GM12873 (cell line): ENCODE results near the gene SLAMF8.

Experiments used
- TF ChIP-seq, protein P1 (sequence below): IDR thresholded peaks from 2 replicates; pipeline ENCODE4 v1.5.1; 2012; ENCODE audit warnings: low read depth, mild to moderate bottlenecking, moderate library complexity, low read length, control low read depth; ENCODE audit not compliant: insufficient read depth; ENCODE audit errors: missing control alignments

The SLAMF8 gene

DNA sequence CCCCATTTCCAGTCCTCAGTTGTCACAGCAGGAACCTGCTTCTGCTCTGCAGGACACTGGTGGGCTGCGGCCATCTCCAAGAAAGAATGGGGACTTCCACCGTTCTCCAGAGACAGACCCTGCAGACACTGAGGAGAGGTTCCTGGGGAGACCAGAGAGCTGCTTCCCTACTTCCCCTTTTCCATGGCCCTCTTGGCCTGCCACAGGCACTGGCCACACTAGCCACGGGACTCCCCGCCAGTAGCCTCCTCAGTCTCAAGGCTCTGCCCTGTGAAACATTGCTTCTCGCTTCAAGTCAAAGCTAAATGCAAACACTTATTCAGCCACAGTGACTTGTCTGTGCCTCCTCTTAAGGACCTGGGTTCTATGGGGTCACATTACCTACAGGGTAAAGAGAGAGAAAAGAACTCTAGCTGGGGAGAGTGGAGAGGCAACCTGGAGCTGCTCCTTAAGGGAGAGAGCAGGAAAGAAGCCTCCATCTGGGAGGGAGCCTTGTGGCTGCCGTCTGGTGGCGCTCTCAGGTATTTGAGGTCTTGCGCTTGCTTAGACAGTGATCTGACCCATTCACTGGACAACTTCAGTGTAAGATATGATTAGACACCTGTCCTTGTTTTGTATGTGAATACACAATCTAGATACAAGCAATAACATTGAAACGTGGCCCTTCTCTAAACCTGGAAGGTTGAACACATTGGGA is 5.4 kb upstream of the SLAMF8 start:
- TF ChIP-seq, protein P1, sequence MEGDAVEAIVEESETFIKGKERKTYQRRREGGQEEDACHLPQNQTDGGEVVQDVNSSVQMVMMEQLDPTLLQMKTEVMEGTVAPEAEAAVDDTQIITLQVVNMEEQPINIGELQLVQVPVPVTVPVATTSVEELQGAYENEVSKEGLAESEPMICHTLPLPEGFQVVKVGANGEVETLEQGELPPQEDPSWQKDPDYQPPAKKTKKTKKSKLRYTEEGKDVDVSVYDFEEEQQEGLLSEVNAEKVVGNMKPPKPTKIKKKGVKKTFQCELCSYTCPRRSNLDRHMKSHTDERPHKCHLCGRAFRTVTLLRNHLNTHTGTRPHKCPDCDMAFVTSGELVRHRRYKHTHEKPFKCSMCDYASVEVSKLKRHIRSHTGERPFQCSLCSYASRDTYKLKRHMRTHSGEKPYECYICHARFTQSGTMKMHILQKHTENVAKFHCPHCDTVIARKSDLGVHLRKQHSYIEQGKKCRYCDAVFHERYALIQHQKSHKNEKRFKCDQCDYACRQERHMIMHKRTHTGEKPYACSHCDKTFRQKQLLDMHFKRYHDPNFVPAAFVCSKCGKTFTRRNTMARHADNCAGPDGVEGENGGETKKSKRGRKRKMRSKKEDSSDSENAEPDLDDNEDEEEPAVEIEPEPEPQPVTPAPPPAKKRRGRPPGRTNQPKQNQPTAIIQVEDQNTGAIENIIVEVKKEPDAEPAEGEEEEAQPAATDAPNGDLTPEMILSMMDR, result peak; percentile 80

GRCh38 chr1:159823406-159823805 is 3.3 kb upstream of the SLAMF8 start:
- TF ChIP-seq, protein P1, result no peak

- TF ChIP-seq, protein P1, result no peak
Measured at GRCh38 chr1:159825564-159825963, 1.1 kb upstream of the SLAMF8 start.

DNA sequence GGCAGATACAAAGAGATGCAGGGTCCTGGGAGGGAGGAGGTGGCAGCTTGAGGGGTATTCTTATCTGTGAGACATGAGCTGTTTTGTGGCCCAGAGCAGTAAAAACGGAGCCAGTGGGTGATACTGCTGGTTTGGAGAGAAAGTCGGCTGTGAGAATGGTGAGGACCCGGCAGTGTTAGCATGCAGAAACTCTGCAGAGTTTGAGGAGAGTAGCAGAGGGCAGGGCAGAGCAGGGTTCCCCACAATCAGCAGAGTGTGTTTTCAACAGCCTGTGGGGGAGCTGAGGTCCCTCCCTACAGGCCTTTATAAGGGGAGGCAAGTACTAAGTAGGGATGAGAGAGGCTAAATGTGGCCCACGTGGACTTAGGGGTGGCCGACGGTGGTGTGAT is 423 bp downstream of the SLAMF8 start:
- TF ChIP-seq, protein P1, result no peak

DNA sequence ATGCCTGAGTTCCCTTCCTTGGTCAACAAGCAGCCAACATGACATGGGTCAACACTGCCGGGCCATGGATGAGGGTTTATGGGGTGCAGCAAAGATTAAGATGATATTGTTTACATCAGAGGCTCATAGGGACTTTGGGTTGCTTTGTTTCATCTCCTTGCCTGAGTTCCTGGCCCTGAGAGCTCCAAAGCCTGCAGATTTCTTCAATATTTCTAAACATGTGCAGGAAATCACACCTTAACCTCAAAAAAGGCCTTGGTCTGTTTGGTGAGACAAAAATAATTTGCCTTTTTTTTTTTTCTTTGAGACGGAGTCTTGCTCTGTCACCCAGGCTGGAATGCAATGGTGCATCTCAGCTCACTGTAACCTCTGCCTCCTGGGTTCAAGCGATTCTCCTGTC is 876 bp downstream of the SLAMF8 start:
- TF ChIP-seq, protein P1, result no peak

DNA sequence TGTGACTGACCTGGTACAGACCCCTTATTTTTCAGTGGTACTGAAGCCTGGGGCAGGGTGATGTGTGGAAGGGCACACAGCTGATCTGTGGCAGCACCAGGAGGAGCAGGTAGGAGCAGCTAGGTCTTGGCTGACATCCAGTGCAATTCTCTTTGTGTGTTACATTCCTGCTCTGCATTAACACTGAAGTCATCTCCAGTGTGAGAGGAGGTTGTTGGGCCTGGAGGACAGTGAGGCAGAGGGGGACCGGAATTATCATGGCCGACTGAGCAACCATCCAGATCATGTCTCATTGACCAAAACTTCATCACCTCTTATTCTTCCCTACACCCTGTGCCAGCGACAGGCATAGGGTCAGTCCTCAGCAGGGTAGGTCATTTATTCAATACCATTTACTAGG is 1.5 kb downstream of the SLAMF8 start:
- TF ChIP-seq, protein P1, result no peak

GRCh38 chr1:159828581-159829272 is 2.1 kb downstream of the SLAMF8 start:
- TF ChIP-seq, protein P1, result no peak
